Kidney epithelial cell (primary cell): ENCODE data around the gene PHF21A. TPM values are rescaled to one million over a fixed set of nuclear protein-coding genes. Genes with fewer than 3 reads are reported as not detected.
A peak's percentile ranks its signal among the peaks of the same experiment; 100 is the strongest.

ENCODE experiments used
- DNase-seq: peaks from one replicate; pipeline ENCODE4 v3.0.0-alpha.2; 2010; ENCODE audit warnings: low read depth
- H3K27me3 ChIP-seq: 2 replicates; pipeline ENCODE4 v1.6.0; 2011; ENCODE audit warnings: low read length; ENCODE audit not compliant: control insufficient read depth, insufficient read depth
- H3K36me3 ChIP-seq: 2 replicates; pipeline ENCODE4 v1.5.1; 2011; ENCODE audit warnings: low read length; ENCODE audit not compliant: control insufficient read depth, insufficient read depth
- H3K4me3 ChIP-seq: 2 replicates; pipeline ENCODE4 v1.5.1; 2011; ENCODE audit warnings: low read depth, mild to moderate bottlenecking, control low read depth, low read length
- CTCF ChIP-seq: IDR thresholded peaks from 2 replicates; pipeline ENCODE4 v1.5.1; 2011; ENCODE audit warnings: mild to moderate bottlenecking, moderate library complexity, low read length, control low read depth, inconsistent platforms; ENCODE audit not compliant: insufficient read depth, poor library complexity, severe bottlenecking
- total RNA-seq: library from RNA; depleted of rRNA; stranded (reverse); fragments of >200 nt; gene quantifications from 2 replicates; pipeline ENCODE4 v1.2.3, GENCODE V29; 2015

Gene PHF21A
- total RNA-seq, 1 donor from 2014 or later = 11.8 TPM

DNA sequence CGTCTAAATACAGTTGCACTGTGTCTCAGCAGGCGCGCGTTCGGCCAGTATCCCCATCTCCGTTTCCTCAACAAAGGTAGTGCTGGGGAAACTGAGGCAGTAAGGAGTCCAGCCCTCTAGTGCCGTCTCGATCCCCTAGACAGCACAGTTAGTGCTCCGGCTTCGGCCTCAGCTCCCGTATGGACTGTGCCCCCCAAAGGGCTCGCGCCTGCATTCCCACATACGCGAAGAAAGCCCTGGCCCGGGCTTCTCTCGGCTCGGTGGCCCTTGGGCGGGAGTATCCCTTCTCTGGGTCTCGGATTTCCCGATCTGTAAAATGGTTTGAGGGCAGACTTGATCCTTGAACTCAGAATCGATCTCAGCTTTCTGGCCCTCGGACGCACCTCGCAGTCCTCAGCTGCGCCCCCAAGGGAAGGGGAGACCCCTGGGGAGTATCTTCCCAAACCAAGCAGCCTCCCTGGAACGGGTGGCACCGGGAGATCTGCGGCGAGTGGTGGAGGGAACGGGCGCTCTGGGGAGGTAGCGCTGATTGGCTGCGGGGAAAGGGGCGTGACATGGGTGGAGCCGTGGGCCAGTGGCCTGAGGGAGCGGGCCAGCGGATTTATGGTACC, 202.8 kb downstream of the PHF21A start:
- no peak for TF ChIP-seq CTCF
- H3K4me3 ChIP-seq = peak overlapping the region; percentile 93
- DNase-seq = peak; percentile 37
- H3K27me3 ChIP-seq = peaks cover 27% of the 10 kb centered on the region
- peaks cover 2% of the 10 kb centered on the region for H3K36me3 ChIP-seq

DNA sequence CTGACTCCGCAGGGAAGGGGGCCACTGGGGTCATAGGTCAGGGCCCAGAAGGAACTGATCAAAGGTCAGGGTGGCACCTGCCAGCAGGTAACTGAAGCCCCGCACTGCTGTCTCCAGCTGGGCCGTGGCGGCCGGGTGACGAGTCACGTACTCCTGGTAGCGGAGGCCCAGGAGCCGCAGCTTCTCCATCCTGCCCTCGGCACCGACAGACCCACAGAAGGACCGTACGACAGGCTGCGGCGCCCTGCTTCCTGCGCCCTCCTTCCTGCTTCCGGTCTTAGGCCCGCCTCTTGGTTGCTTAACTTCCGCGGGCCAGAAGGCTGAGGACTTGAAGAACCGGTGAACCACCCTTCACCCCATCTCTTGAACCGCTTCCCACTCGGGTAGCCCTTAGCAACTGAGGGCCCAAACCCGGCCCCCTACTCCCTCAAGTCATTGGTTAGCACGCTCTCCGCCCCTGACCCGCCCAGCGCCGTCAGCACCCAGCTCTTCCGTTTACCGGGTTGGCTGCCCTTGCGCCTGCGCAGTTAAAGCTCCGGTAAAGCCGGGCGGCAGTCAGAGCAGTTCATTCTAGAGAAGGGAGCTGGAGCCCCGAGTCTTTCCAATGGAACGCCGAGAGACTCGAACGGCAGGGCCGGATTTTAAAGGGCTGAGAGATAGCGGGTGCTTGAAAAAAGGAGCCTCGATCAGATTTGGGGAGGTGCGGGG, 203.5 kb downstream of the PHF21A start, which contains the start of gene PEX16:
PEX16 (minus strand) TSS at position 255 of the 708 bp plus-strand sequence; CDS start at position 189, 66 bp downstream.
- Histone ChIP-seq H3K36me3 (peaks cover 2% of the 10 kb centered on the region), H3K4me3 (peak within 1 kb of the TSS; percentile 93), H3K27me3 (peaks cover 20% of the 10 kb centered on the region)
- DNase-seq = peak; percentile 98
- no peak for TF ChIP-seq CTCF

GRCh38 chr11:45917286-45917622, 204.0 kb downstream of the PHF21A start:
- H3K4me3 ChIP-seq = peak overlapping the region; percentile 93
- TF ChIP-seq CTCF = no peak

DNA sequence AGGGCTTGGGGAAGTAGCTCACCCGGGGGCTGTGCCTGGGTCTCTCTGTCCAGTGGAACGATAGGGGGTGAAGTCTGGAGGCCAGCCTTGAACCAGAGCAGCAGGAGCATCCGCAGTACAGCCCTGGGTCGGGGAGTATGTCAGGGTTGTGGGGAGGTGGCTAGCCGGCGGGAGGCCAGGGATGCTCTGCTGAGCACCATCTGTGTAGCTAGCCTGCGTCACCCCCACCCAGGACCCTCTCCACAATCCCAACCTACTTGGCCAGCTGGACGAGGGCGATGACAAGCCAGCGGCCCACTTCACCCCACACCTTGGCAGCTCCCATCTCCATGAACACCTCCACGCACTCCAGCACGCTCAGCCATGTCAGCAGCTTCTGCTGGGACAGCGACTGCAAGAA, 205.8 kb downstream of the PHF21A start:
- DNase-seq = no peak
- H3K4me3 ChIP-seq = no peak overlapping the region
- no peak for TF ChIP-seq CTCF
- peaks cover 2% of the 10 kb centered on the region for H3K36me3 ChIP-seq
- H3K27me3 ChIP-seq = peaks cover 3% of the 10 kb centered on the region

More at GRCh38 chr11:45917286-45917622, 204.0 kb downstream of the PHF21A start:
- no peak for DNase-seq
- peaks cover 2% of the 10 kb centered on the region for H3K36me3 ChIP-seq
- H3K27me3 ChIP-seq = peaks cover 15% of the 10 kb centered on the region

GRCh38 chr11:45913942-45914635, 207.2 kb downstream of the PHF21A start:
- DNase-seq = no peak
- Histone ChIP-seq H3K4me3 (no peak overlapping the region), H3K27me3 (no peaks in the 10 kb centered on the region), H3K36me3 (peaks cover 2% of the 10 kb centered on the region)
- no peak for TF ChIP-seq CTCF
